Measurements from ENCODE around the gene PRXL2A. TPM values are rescaled to one million over a fixed set of nuclear protein-coding genes. Genes with fewer than 3 reads are reported as not detected.

PRXL2A gene
- total RNA-seq, 1 donor from 2014 or later: 26.5 TPM

DNA sequence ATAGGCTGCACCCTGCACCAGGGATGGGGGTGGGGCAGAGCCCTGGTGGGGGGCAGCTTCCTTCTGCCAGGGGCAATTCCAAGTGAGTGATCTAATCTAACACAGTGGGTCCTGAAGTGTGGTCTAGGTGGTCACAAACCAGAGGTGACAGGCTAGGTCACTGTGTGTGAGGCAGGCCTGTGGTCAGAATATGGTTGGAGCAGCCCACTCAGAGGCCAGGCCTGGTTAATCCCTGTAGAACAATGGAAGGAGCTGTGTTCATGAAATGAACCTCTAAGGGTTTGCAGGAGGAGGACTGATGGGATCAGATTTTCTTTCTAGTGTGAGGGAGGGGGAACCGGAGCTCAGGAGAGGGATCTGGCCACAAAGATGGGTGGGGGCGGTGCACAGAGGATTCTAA is 35.8 kb downstream of the PRXL2A start:
- no peak for DNase-seq (ENCODE audit: low spot score)

DNA sequence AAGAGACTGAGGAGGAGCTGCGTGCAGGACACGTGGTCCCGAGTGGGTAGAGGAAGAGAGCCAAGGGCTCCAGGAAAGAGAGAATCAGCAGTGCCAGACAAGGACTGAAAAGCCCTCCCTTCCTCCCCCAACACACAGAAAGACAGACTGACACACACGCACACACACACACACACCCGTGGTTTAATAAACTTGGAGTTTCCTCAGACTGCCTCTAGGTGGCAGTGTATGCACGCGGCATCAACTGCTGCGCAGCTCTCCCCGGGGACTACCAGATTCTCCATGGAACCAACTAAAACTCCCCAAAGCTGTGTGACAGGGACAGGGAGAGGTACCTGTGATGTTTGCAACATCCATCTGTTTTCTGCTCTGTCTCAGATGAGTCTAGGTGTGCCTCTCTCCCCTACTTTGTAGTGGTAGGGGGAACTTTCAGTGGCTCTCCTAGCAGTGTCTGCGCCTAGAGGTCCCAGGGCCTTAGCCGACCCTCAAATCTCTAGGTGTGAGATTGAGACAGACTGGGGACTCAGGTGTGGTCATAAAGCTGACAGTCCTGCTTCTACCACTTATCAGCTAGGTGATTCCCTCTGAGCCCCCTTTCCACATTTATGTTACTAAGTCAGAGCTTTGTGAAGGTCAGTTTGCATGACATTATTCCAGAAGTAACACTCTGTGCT is 36.4 kb downstream of the PRXL2A start:
- peak; percentile 88 for DNase-seq (ENCODE audit: low spot score)

DNA sequence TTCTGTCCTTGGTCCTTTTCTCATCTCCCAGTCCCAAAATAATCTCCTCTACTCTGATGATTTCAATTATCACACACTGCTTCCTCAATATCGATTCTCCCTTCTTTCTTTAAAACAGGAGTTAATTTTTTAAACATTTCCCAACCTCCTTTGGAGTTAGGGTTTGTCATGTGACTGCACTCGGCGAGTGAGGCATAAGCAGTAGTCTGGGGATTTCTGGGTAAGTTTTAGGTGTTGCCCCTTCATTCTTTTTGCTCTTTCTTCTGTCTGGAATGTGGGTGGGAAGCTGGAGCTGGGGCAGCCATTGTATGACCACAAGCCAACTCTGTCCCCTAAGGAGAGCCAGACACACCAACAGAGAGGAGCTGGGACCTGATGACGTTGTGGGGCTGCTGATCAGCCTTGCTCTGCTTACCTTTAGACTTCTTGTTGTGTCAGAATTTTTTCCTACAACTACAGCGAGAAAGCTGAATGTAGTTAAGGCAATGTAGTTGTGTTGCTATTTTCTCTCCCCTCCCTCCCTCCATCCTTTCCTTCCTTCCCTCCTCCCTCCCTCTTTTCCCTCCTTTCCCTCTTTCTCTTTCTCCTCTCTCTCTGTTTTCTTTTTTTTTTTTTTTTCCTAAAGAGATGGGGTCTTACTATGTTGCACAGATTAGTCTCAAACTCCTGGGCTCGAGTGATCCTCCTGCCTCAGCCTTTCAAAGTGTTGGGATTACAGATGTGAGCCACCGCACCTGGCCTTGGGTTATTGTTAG is 39.3 kb downstream of the PRXL2A start:
- DNase-seq (ENCODE audit: low spot score): no peak

DNA sequence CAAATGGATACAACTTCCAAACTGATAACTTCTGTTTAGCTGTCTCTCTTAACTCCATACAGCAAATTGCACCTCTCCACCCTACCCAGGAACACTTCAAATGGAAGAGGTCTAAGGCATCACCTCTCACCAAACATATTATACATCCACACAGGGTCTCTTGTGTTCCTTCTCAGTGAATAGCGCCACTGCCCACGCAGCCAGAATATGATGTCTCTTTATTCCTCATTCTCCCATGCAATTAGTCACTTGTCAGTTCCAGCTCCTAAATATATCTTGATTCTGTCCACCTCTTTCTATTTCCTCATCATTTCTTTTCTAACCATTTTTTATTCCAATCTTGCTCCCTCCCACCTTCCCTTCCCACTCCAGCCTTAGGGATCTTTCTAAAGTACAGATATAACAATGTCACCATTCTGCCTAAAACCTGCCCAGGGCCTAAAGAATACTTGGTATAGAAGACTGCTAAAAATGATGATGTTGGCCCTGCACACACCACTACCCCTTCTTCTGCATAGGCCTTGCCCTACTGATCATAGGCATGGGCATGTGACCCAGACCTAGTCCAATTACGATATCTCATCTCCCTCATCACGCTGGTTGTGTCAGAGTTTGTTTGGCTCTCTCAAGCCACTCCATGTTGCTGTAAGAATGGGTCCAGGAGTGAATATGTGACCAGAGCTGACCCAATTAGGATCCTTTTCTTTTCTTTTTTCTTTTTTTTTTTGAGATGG is 40.0 kb downstream of the PRXL2A start:
- DNase-seq (ENCODE audit: low spot score): no peak

DNA sequence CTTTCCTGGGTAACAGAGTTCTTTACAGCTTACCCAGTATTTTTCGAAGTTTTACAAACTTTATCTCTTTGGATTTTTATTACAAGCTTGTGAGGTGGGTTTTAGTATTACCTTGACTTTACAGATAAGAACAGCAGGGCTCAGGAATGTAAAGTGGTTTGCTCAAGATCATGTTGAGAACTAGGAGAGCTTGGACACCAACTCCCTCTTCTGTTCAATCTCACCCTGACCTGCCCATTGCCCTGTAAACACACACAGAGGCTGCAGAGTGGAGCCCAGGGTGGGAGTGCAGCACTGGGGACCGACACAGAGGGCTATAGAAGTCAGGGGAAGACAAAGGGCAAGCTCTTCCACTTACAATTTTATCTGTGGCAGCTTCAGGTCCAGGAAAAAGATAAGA is 41.2 kb downstream of the PRXL2A start:
- no peak for DNase-seq (ENCODE audit: low spot score)

DNA sequence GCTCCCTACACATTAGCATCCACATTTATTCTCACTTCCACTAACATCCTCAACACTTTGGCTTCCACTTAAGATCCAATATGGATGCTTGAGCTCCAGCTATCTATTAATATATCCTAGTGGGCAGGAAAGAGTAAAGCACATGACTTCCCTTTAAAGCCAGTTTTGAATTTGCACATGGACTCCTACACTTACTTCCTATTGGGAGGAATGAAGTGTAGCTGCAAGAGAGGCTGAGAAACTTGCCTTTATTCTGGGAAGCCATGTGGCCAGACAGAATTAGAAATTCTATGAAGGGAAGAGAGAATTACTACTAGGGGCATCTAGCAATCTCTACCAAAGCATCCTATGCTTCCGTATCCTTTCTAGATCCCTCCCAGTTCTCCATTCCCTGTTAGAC is 42.8 kb downstream of the PRXL2A start:
- no peak for DNase-seq (ENCODE audit: low spot score)

DNA sequence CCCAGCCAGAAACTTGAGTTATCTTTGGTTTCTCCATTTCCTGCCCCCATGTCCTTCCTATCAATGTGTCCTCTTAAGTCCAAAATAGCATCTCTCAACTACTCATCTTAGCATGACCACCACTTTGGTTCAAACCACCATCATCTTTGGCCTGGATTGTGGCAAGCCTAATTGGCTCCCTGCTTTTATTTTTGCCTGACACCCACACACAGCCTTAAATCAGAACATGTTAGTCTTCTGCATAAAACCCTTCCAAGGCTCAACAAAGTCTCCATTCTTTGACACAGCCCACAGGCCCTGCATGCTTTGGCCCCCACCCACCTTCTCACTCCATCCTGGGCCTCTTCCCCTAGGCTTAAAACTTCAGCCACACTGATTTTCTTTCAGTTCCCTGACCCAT is 43.7 kb downstream of the PRXL2A start:
- no peak for DNase-seq (ENCODE audit: low spot score)

DNA sequence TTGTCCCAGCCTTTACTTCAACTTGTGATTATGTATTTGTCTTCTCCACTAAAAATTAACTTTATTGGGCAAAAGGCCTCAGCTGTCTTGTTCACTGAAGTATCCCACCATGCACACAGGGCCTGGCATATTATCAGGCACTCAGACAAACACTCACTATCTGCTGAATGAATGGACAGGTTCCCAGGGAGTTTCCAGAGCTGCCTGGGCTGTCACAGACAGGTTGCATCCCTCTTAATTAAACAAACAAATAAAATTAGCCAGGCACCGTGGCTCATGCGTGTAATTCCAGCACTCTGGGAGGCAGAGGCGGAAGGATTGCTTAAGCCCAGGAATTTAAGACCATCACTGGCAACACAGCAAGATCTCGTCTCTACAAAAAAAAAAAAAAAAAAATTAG is 44.3 kb downstream of the PRXL2A start:
- no peak for DNase-seq (ENCODE audit: low spot score)

DNA sequence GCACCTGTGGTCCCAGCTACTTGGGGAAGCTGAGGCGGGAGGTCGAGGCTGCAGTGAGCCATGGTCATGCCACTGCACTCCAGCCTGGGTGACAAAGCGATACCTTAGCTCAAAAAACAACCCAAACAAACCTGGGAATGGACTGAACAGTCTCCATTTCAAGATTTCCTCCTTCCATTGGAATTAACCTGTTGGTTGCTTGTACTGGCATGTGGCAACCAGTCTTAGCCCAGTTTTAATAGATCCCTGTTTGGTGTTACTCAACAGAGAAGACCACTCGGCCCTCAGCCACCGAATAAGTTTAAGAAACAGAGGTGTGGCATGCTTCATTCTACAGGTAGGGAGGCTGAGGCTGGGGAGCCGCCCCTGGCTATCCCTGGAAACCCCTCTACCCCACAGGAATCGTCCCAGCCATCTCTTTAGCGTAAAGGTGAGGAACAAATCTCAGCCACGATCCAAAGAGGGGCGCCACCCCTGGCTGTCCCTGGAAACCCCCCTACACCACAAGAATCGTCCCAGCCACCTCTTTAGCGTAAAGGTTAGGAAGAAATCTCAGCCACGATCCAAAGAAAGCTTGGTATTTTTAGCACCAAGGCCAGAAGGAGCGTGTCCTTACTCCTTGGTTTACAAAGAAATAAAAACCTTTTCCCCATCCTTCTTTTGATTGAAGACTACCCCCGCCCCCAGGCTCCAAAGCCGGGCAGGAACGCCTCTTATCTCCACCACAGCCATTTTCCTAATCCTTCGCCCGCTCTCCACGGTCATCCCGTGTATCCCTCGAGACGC is 44.9 kb downstream of the PRXL2A start:
- peak; percentile 86 for DNase-seq (ENCODE audit: low spot score)

DNA sequence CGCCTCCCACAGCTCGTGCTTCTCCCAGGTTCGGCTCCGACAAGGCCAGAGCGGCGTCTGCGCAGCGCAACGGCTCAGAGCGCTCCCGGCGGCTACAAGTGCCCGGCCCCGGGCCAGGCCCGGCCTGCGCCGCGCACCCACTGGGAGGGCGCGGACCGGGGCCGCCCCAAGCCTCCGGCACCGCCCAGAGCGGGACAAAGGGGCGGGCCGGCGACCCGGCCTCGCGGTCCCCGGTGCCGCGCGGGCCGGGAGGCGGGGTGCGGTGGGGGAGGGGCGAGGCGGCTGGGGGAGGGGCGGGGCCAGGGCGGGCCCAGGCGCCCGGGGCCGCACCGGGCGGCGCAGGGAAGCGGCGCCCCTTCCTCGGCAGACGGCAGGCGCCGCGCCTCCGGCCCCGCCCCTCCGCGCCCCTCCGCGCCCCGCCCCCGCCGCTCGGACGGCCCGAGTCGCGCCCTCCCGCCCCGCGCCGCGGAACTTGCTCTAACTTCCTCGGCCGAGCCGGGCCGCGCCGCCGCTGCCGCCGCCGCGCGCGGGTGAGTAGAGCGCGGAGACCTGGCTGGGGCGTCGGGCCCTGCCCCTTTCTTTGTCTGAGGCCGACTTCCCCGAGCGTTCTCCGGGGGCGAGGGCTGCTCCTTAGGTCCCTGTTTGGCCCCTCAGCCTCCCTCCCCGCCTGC is 45.6 kb downstream of the PRXL2A start, which contains the start of gene TSPAN14:
TSPAN14 (plus strand) TSS at position 469 of the 671 bp plus-strand sequence. CDS start 34,924 bp downstream, outside the sequence.
- peak; percentile 83 for DNase-seq (ENCODE audit: low spot score)

DNA sequence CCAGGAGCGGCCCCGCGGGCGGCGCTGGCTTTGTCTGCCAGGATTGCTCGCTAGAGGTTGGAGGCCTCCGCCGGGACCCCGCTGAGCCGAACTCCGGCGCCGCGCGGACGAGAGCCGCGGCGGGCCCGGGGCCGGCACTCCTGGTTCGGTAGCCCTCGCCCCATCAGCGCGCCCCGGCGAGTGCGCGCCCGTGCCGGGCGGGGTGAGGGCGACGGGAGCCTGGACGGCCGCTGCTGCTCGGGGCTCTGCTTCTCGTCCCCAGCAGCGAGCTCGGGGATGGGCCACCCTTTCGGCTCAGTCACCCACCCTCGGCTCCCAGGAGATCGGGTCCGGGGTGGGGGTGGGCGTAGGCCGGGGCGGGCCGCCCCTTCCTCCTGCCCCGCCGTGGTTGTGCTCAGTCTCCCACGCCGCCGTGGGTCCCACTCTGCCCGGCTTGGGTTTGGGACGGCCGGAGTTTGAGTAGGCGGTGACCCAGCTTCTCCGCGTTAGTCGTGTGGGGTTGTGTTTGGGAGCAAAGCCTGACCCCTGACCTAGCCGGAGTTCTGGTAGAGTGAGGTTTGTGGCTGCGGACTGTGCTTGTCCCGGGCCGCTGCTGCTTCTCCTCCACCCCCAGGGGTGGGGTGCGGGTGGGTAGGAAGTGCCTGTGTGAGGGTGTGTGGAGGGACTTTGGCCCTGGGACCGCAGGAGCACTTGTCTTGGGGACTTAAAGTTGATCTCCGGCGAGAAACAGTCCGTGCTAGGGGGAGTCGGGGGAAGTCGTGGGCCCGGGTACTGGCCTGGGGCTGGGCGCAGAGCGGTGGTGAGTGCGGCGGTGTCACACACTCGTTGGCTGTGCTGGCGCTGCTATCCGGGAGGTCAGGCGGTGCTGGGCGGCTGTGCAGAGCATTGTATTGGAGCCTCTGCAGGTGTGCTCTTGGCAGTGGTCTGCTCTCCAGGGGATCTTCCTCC is 46.4 kb downstream of the PRXL2A start:
- DNase-seq (ENCODE audit: low spot score): peak; percentile 40

DNA sequence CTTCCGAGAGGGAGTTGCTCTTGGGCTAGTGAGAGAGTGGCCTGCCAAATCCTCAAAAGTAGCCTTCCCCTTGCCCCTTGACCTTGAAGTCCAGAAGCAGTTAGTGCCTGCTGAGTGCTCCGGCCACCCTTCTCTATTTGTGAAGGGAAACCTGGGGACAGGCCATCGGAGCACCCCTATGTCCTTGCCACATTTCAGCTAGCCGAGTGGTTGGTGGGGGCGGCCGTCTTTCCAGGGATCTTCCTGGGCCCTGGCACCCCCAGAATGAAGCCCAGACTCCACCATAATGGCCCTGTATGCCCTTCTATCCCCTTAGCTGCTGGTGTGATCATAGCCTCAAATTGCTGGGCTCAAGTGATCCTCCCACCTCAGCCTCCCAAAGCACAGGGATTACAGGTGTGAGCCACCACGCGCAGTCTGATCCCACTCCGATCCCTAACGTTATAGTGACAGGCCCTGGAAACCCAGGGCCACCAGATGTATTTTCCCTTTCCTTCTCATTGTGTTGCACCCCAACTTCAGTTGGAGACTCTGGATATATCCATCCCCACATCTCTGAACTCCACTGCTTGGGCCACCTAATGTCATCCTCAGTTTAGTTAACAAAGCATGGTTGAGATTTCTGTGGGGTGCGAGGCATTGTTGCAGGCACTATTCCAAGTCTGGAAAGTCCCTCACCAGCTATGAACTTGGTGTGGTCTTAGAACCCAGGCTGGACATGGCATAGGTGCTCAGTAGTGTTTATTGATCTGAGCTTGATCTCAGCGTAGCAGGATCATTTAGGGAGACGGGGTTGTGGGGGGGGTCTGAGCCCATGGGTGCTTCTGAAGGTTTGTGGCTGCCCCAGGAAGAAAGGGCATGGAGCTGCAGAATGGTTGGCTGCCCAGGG is 47.4 kb downstream of the PRXL2A start:
- no peak for DNase-seq (ENCODE audit: low spot score)

DNA sequence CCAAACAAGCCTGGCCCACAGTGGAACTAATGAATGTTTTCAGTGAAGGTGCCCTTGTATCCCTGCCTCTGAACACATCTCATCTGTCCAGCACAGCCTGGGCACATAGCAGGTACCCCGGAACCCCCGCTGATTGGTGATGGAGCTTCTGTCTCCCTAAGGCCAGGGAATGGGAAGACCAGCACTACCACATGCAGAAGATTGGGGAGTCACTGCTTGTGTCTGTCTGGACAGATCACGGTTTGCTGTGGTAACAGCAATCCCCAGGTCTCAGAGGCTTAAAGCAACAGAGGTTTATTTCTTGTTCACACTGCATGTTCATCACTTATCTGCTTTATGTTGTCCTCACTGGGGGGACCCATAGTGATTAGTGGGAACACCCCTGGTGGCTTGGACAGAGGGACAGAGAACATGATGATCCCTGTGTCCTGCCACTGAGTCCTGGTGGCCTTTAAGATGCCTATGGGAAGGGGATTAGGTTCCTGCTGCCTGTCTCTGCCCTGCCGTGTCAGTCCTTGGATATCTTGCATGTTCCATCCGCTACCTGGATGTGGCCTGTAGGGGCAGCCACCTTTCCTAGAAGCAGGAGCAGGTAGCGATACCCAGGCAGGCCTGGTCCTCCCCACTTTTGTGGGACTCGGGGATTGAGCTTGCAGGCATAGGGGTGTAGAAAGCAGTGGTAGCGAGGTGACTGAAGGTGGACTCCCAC is 49.4 kb downstream of the PRXL2A start:
- no peak for DNase-seq (ENCODE audit: low spot score)

DNA sequence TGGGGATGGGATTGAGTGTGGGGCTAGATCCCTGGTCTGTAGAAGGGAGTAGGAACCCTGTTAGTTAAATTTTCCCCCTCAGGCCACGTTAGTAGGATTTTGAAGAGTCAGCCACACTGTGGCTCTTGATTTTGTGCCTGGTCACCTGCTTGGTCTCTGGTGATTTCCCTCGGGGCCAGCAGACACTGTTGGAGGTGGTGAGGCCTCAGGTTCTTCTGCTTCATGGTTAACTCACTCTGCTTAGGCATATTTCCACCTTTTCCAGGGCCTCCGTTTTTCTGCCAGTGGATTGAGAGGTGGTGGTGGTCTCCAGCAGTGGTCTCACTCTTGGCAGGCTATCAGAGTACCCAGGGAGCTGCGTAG is 49.9 kb downstream of the PRXL2A start:
- no peak for DNase-seq (ENCODE audit: low spot score)

DNA sequence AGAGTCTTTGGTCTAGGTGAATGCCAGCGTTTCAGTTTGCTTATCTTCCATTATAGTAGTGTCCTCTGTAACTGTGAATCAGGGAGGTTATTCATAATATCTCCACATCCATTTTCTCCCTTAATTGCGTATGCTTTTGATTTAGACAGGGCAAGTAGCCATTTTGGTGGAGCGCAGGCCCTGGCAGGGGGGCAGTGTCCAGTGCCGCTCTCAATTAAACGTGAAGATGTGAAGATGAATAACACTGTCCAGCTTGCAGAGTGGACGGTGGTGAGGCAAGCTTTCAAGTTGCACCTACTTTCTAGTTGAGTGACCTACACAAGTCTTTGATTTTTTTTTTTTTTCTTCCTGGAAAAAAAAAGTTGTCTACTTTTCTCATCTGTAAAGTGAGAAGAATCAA is 50.3 kb downstream of the PRXL2A start:
- DNase-seq (ENCODE audit: low spot score): no peak

DNA sequence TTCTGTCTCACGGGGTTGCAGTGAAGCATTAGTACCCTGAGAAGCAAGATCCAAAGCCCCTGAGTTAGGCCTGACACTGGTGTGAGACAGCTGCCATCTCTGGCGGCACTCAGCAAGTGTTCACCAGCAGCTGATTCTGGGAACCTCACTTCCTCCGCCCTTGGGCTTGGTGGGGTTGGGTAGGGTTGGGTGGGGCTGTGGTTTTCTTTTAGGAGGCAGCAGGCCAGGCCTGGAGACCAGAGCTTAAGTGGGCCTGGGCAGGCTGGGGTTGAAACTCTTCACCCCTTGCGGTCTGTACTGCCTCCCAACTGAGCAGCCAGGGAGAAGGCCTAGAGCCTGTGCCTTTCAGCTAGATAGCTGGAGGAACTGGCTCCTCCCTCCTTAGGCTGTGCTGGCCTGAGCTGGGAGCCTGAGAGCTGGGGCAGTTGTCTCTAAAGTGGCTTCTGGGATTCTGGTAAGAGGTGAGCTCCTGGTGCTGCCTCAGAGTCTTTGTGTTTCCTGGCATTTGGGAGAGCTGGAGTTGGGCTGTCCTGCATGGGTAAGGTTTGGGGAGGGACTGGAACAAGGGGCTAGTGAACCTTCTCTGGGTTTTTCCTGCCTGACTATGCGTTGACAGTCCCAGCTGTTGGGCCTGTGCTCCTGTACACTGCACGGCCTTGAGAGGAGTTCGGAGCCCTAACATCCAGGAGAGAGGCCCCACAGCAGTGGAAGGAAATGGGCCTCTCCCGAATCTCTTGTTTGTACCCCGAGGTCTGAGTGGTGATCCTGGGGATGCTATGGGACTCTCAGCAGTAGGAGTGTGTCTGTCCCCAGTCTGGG is 50.9 kb downstream of the PRXL2A start:
- DNase-seq (ENCODE audit: low spot score): peak; percentile 88

DNA sequence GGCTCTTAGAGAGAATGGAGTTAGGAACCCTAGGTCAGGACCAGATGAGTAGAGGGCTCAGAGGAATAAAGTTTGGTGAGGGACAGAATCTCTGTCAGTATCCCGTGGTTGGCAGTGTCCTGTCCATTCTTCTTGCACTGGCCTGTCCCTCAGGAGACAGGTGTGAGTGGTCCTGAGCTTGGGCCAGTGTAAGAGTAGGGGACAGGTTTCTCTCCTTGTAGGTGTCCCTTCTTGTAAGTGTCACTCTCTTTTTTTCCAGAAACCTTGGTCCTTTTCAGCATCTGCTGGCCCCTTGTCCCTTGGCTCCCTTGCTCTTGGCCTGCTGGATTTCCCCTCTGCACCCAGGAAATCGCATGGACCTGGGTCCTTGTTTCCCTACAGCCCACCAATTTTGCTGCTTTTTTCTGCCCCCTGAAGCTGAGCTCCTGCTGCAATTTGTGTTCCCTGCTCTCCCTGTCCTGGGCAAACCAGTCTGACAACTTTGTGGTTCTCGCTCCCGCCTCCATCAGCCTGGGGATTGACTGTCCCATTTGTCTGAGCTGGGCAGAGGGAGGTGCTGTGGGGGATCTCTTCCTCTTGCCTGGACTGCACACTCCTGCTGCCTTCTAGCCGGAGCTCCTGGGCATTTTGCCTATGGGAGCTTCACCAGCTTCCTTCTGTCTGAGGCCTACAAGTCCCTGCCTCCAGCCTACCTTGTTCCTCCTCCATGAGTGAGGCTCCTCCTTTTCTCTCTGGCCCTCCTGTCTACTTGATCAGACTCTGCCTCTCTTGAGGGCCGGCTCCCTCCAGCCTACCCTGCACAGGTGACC is 52.3 kb downstream of the PRXL2A start:
- peak; percentile 95 for DNase-seq (ENCODE audit: low spot score)

Measured in umbilical cord (tissue), 2 donors.